ENCODE measurements around the gene NRF1. TPM values are rescaled to one million over a fixed set of nuclear protein-coding genes. Genes with fewer than 3 reads are reported as not detected.

NRF1 gene
- total RNA-seq, 1 experiment from 2014 or later: 19.3 TPM

- no peak overlapping the region for H3T11ph ChIP-seq (ENCODE audit: low read length)
- no peaks in the 10 kb centered on the region for H3K9me3 Mint-ChIP-seq
- no peak overlapping the region for H3K56ac ChIP-seq (ENCODE audit: insufficient read length, low read depth, low read length)
- H3K79me2 ChIP-seq (ENCODE audit: insufficient read depth, low read length): no peaks in the 10 kb centered on the region; the same call in 1 of the 2 replicates
- no peaks in the 10 kb centered on the region for H3K79me1 ChIP-seq (ENCODE audit: insufficient read depth, low read depth, low read length, poor library complexity, severe bottlenecking)
- H3K23ac ChIP-seq (ENCODE audit: insufficient read length, low read depth, low read length): no peak overlapping the region
- no peak overlapping the region for H3K4me3 Mint-ChIP-seq
- H2BK12ac ChIP-seq (ENCODE audit: insufficient read length, low read depth, low read length): no peak overlapping the region
- no peaks in the 10 kb centered on the region for H3K27me3 ChIP-seq (ENCODE audit: insufficient read depth, low read length)
- no peaks in the 10 kb centered on the region for H3K4me1 ChIP-seq (ENCODE audit: insufficient read depth, low read length)
- no peak overlapping the region for H4K5ac ChIP-seq (ENCODE audit: insufficient read length, low read depth, low read length)
- no peak for DNase-seq
- no peaks in the 10 kb centered on the region for H4K20me1 ChIP-seq (ENCODE audit: control insufficient read depth, insufficient read depth, insufficient read length)
- H3K4ac ChIP-seq (ENCODE audit: low read depth, low read length): no peak overlapping the region
- no peak overlapping the region for H3K18ac ChIP-seq (ENCODE audit: insufficient read length, low read depth, low read length)
- no peaks in the 10 kb centered on the region for H3K9me3 ChIP-seq (ENCODE audit: control insufficient read depth, low read depth, low read length)
- H2AFZ ChIP-seq (ENCODE audit: low read length): no peak overlapping the region
- no peak overlapping the region for H2BK120ac ChIP-seq (ENCODE audit: low read depth, low read length, poor library complexity, severe bottlenecking)
- H3K4me1 Mint-ChIP-seq: peaks cover 7 to 10% of the 10 kb centered on the region in 2 experiments
- TF ChIP-seq CTCF (conservative IDR thresholded peaks at IDR 0.05): no peak
- H2BK20ac ChIP-seq (ENCODE audit: low read depth, low read length, poor library complexity, severe bottlenecking): no peak overlapping the region
- H3K36me3 Mint-ChIP-seq (ENCODE audit: insufficient read depth in 1 of 3, low read depth in 3 of 3): peaks cover 5 to 36% (median 14%) of the 10 kb centered on the region in 3 experiments; a peak in 4 of 7 replicates
- H3K4me2 ChIP-seq (ENCODE audit: insufficient read depth, insufficient read length, low read length): no peak overlapping the region
- no peak overlapping the region for H4K91ac ChIP-seq (ENCODE audit: insufficient read length, low read depth, low read length)
- H2BK5ac ChIP-seq (ENCODE audit: insufficient read length, low read length): no peak overlapping the region
- H2BK15ac ChIP-seq (ENCODE audit: low read depth, low read length): no peak overlapping the region
- no peak overlapping the region for H3K14ac ChIP-seq (ENCODE audit: insufficient read depth, low read length)
- H4K8ac ChIP-seq (replicated peaks; ENCODE audit: insufficient read length, low read depth, low read length): no peak overlapping the region
- H3K27ac Mint-ChIP-seq: no peak overlapping the region; a peak in 1 of 7 replicates
- H3K27me3 Mint-ChIP-seq (ENCODE audit: low read depth): no peaks in the 10 kb centered on the region
- H3K23me2 ChIP-seq (ENCODE audit: insufficient read length, low read depth, low read length, poor library complexity, severe bottlenecking): no peaks in the 10 kb centered on the region
- no CpG with 5 or more reads among the region's 7 CpGs for WGBS (ENCODE audit: extremely low coverage, insufficient read length, low lambda C conversion rate)
- no peak overlapping the region for H3K9ac ChIP-seq (ENCODE audit: extremely low read depth, insufficient read length, low read length)
- no peak overlapping the region for H3K27ac ChIP-seq (ENCODE audit: insufficient read length, low read depth, low read length)
- H2AK5ac ChIP-seq (ENCODE audit: insufficient read length, low read length): no peak overlapping the region
Measured at GRCh38 chr7:129764247-129765084, 152.9 kb downstream of the NRF1 start.
